GM12891 (cell line): Measurements from ENCODE around the gene HJURP.

ENCODE experiments used
- POLR2A ChIP-seq: IDR thresholded peaks from 2 replicates; pipeline ENCODE4 v1.6.1; 2011; ENCODE audit warnings: low read depth, low read length, control low read depth
- POLR2AphosphoS5 ChIP-seq: IDR thresholded peaks from 2 replicates; pipeline ENCODE4 v1.6.1; 2011; ENCODE audit warnings: low read depth, low read length, control low read depth
- SPI1 ChIP-seq: IDR thresholded peaks from 2 replicates; pipeline ENCODE4 v1.6.1; 2011; ENCODE audit warnings: low read depth, low read length, control low read depth
- TAF1 ChIP-seq: IDR thresholded peaks from 2 replicates; pipeline ENCODE4 v1.6.1; 2011; ENCODE audit warnings: low read depth, low read length, control low read depth

DNA sequence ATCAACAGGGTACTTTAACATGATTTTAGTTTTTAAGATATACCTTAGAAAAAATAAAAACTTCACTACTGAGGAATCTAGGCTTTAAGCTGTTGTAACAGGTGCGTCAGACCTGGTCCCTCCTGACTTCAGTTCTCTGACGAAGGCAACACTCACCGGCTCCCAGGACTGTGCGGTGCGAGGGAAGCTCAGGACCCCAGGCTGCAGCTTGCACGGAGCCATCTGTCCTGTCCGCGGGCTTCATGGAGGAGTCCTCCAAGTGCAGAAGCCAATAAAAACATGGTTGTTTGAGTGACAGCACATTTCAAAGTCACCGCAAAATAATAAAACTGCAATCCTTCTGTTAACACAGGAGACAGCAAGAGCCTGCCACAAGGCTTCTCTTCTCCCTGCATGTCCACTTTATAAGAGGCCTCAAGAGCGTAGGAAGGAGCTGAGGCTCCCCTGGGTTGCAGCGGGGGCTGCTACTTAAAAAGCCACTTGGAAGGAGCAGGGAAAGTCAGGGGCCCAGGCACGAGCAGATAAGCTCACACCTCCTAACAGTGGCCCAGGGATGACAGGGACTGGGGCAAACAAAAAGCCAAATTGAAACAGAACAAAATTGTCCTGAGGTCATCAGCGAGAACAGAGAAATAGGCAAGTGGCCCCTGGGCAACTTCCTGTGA is 4.6 kb downstream of the HJURP start:
- no peak for TF ChIP-seq SPI1
- TF ChIP-seq POLR2AphosphoS5: no peak
- no peak for TF ChIP-seq POLR2A
- no peak for TF ChIP-seq TAF1
